ENCODE results near the gene ZBED4. TPM values are rescaled to one million over a fixed set of nuclear protein-coding genes. Genes with fewer than 3 reads are reported as not detected.
A peak's percentile ranks its signal among the peaks of the same experiment; 100 is the strongest.

The ZBED4 gene
- total and polyA plus RNA-seq, 4 donors = 2.1 to 10.3 (median 4.8) TPM

DNA sequence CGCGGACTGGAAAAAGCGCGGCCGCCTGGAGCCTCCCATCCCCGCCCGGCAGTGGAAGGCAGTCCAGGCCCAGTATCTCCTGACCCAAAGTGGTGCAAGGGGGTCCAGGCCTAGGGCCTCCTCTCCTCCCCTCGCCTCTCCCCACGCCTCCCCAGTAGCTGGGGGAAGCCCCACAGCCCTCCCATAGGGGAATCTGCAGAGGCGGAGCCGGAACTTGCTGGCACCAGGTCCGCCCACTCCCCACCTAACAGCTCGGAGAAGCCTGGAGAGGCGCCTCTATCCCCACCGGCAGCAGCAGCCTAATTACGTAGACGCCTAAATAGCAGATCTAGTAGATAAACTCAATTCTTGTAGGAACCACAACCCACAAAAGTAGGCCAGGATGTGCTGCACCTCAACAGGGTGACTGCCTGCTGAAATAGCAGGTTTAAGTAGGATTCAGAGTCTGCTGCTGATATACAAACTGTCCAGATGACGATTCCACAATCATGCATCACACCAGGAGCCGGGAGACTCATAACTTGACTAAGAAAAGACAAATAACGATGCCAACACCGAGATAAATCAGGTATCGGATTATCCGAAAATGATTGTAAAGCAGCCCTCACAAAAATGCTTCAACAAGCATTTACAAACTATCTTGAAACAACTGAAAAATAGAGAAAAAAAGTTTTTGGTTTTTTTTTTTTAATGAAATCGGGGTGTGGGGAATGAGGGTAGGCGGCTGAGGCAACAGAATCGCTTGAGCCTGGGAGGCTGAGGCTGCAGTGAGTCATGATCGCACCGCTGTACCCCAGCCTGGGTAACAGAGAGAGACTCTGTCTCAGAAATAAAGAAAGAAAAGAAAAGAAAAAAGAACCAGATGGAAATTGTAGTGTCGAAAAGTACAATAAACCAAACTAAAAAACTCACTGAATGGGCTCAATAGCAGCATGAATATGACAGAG lies 14.6 kb upstream of the ZBED4 start:
- no peaks in the 10 kb centered on the region for H3K36me3 ChIP-seq (ENCODE audit: control insufficient read depth in 4 of 4, insufficient read depth in 3 of 4, low read depth in 1 of 4, low read length in 3 of 4)
- H3K9me3 ChIP-seq (ENCODE audit: control insufficient read depth in 4 of 4, low read length in 3 of 4) = no peaks in the 10 kb centered on the region
- 74% methylated on average over 29 of the region's 29 CpGs for WGBS
- H3K27me3 ChIP-seq (ENCODE audit: control insufficient read depth in 4 of 4, insufficient read depth in 4 of 4, low read length in 3 of 4) = no peaks in the 10 kb centered on the region
- TF ChIP-seq, protein P1, sequence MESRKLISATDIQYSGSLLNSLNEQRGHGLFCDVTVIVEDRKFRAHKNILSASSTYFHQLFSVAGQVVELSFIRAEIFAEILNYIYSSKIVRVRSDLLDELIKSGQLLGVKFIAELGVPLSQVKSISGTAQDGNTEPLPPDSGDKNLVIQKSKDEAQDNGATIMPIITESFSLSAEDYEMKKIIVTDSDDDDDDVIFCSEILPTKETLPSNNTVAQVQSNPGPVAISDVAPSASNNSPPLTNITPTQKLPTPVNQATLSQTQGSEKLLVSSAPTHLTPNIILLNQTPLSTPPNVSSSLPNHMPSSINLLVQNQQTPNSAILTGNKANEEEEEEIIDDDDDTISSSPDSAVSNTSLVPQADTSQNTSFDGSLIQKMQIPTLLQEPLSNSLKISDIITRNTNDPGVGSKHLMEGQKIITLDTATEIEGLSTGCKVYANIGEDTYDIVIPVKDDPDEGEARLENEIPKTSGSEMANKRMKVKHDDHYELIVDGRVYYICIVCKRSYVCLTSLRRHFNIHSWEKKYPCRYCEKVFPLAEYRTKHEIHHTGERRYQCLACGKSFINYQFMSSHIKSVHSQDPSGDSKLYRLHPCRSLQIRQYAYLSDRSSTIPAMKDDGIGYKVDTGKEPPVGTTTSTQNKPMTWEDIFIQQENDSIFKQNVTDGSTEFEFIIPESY (IDR thresholded peaks at IDR 0.05) = no peak
- TF ChIP-seq JUND (IDR thresholded peaks at IDR 0.05) (no peak), GABPA (IDR thresholded peaks at IDR 0.05 in 1 of 2, conservative IDR thresholded peaks at IDR 0.05 in 1 of 2) (no peak), YY1 (IDR thresholded peaks at IDR 0.05) (no peak), HNF4G (IDR thresholded peaks at IDR 0.05) (no peak), FOXA1 (IDR thresholded peaks at IDR 0.05) (no peak)
- TF ChIP-seq, protein P2, sequence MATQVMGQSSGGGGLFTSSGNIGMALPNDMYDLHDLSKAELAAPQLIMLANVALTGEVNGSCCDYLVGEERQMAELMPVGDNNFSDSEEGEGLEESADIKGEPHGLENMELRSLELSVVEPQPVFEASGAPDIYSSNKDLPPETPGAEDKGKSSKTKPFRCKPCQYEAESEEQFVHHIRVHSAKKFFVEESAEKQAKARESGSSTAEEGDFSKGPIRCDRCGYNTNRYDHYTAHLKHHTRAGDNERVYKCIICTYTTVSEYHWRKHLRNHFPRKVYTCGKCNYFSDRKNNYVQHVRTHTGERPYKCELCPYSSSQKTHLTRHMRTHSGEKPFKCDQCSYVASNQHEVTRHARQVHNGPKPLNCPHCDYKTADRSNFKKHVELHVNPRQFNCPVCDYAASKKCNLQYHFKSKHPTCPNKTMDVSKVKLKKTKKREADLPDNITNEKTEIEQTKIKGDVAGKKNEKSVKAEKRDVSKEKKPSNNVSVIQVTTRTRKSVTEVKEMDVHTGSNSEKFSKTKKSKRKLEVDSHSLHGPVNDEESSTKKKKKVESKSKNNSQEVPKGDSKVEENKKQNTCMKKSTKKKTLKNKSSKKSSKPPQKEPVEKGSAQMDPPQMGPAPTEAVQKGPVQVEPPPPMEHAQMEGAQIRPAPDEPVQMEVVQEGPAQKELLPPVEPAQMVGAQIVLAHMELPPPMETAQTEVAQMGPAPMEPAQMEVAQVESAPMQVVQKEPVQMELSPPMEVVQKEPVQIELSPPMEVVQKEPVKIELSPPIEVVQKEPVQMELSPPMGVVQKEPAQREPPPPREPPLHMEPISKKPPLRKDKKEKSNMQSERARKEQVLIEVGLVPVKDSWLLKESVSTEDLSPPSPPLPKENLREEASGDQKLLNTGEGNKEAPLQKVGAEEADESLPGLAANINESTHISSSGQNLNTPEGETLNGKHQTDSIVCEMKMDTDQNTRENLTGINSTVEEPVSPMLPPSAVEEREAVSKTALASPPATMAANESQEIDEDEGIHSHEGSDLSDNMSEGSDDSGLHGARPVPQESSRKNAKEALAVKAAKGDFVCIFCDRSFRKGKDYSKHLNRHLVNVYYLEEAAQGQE (IDR thresholded peaks at IDR 0.05) = no peak
- DNase-seq (ENCODE audit: low spot score) = no peak
- no peak overlapping the region for H3K9ac ChIP-seq (ENCODE audit: low read depth in 1 of 2, low read length in 2 of 2)
- H3K4me3 ChIP-seq (ENCODE audit: low read depth in 1 of 3, low read length in 3 of 3) = no peak overlapping the region
- no peaks in the 10 kb centered on the region for H3K4me1 ChIP-seq (ENCODE audit: control insufficient read depth in 4 of 4, insufficient read depth in 4 of 4, low read length in 3 of 4)
- H3K27ac ChIP-seq (ENCODE audit: low read depth in 1 of 2, low read length in 2 of 2) = peak overlapping the region in 1 of 2 donors; percentile 28

DNA sequence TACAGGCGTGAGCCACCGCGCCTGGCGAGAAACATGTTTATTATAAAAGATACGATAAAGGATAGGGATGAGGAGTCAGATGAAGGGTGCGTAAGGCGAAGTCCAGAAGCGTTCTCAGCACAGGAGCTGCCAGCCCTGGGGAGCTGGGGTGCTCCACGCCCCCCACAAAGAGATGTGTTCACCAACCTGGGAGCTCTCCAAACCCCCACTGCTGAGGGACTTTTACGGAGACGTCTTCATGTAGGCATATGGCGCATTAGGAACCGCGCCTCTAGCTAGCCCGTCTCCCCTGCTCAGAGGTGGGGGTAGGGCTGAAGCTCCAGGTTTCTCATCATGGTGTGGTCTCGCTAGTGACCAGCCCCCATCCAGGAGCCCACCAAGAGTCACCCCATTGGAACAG lies 8.4 kb upstream of the ZBED4 start:
- WGBS = 89% methylated on average over 16 of the region's 16 CpGs

More for the DNA sequence above, 8.4 kb upstream of the ZBED4 start:
- TF ChIP-seq HNF4G (IDR thresholded peaks at IDR 0.05) (no peak), SP1 (IDR thresholded peaks at IDR 0.05) (no peak), FOXA1 (IDR thresholded peaks at IDR 0.05) (no peak), TAF1 (conservative IDR thresholded peaks at IDR 0.05) (no peak), NR2F2 (IDR thresholded peaks at IDR 0.05) (no peak), RAD21 (IDR thresholded peaks at IDR 0.05) (no peak)
- TF ChIP-seq, protein P1 (IDR thresholded peaks at IDR 0.05) = no peak
- TF ChIP-seq, protein P3, sequence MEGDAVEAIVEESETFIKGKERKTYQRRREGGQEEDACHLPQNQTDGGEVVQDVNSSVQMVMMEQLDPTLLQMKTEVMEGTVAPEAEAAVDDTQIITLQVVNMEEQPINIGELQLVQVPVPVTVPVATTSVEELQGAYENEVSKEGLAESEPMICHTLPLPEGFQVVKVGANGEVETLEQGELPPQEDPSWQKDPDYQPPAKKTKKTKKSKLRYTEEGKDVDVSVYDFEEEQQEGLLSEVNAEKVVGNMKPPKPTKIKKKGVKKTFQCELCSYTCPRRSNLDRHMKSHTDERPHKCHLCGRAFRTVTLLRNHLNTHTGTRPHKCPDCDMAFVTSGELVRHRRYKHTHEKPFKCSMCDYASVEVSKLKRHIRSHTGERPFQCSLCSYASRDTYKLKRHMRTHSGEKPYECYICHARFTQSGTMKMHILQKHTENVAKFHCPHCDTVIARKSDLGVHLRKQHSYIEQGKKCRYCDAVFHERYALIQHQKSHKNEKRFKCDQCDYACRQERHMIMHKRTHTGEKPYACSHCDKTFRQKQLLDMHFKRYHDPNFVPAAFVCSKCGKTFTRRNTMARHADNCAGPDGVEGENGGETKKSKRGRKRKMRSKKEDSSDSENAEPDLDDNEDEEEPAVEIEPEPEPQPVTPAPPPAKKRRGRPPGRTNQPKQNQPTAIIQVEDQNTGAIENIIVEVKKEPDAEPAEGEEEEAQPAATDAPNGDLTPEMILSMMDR (IDR thresholded peaks at IDR 0.05; ENCODE audit: low read depth, low read length, missing input control) = no peak
- TF ChIP-seq, protein P4, sequence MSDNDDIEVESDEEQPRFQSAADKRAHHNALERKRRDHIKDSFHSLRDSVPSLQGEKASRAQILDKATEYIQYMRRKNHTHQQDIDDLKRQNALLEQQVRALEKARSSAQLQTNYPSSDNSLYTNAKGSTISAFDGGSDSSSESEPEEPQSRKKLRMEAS (IDR thresholded peaks at IDR 0.05) = no peak
- Histone ChIP-seq H3K36me3 (ENCODE audit: control insufficient read depth in 4 of 4, insufficient read depth in 3 of 4, low read depth in 1 of 4, low read length in 3 of 4) (no peaks in the 10 kb centered on the region), H3K27ac (ENCODE audit: low read depth in 1 of 2, low read length in 2 of 2) (no peak overlapping the region), H3K9ac (ENCODE audit: low read depth in 1 of 2, low read length in 2 of 2) (no peak overlapping the region), H3K4me1 (ENCODE audit: control insufficient read depth in 4 of 4, insufficient read depth in 4 of 4, low read length in 3 of 4) (peaks cover 0 to 20% (median 9%) of the 10 kb centered on the region in 4 donors), H3K4me3 (ENCODE audit: low read depth in 1 of 3, low read length in 3 of 3) (no peak overlapping the region), H3K27me3 (ENCODE audit: control insufficient read depth in 4 of 4, insufficient read depth in 4 of 4, low read length in 3 of 4) (no peaks in the 10 kb centered on the region), H3K9me3 (ENCODE audit: control insufficient read depth in 4 of 4, low read length in 3 of 4) (no peaks in the 10 kb centered on the region)
- no peak for DNase-seq (ENCODE audit: low spot score)
